ENCODE data around the gene CCDC27. TPM values are rescaled to one million over a fixed set of nuclear protein-coding genes. Genes with fewer than 3 reads are reported as not detected.

Gene CCDC27
- total and polyA plus RNA-seq, 3 experiments from 2014 or later = not detected

DNA sequence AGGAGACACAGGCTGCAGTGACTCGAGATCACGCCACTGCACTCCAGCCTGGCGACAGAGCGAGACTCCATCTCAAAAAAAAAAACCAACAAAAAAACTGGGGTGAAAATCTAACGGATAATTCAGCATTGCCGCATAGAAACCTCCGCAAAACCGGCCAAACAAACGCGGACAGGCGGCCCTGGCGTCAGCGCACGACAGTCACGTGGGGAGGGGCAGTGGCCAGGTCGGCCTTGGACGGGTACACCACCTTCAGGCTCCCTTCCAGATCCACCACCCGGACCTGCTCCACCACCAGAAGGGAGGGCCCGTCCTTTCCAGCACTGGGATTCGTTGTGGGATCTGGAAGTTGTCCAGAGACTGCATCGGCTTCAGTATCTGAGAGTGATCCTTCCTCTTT, 28.7 kb downstream of the CCDC27 start:
- Histone ChIP-seq H3K27ac (ENCODE audit: low read depth, low read length) (no peak overlapping the region), H3K36me3 (ENCODE audit: insufficient read depth, low read length) (peaks cover 32% of the 10 kb centered on the region), H3K9me3 (ENCODE audit: low read length) (no peaks in the 10 kb centered on the region), H3K4me1 (ENCODE audit: insufficient read depth, low read length) (no peaks in the 10 kb centered on the region), H3K27me3 (ENCODE audit: insufficient read depth, low read length, poor library complexity, severe bottlenecking) (no peaks in the 10 kb centered on the region), H3K4me3 (ENCODE audit: low read length) (no peak overlapping the region)
- Mint-ChIP-seq H3K36me3 (peaks cover 7 to 73% (median 13%) of the 10 kb centered on the region in 3 donors), H3K4me3 (no peak overlapping the region), H3K9me3 (no peaks in the 10 kb centered on the region), H3K27ac (no peak overlapping the region), H3K4me1 (peaks cover 0 to 1% (median under 1%) of the 10 kb centered on the region in 3 donors), H3K27me3 (no peaks in the 10 kb centered on the region)
- no peak for DNase-seq
- POLR2A ChIA-PET = no interaction called here
- CTCF ChIA-PET = no interaction called here

DNA sequence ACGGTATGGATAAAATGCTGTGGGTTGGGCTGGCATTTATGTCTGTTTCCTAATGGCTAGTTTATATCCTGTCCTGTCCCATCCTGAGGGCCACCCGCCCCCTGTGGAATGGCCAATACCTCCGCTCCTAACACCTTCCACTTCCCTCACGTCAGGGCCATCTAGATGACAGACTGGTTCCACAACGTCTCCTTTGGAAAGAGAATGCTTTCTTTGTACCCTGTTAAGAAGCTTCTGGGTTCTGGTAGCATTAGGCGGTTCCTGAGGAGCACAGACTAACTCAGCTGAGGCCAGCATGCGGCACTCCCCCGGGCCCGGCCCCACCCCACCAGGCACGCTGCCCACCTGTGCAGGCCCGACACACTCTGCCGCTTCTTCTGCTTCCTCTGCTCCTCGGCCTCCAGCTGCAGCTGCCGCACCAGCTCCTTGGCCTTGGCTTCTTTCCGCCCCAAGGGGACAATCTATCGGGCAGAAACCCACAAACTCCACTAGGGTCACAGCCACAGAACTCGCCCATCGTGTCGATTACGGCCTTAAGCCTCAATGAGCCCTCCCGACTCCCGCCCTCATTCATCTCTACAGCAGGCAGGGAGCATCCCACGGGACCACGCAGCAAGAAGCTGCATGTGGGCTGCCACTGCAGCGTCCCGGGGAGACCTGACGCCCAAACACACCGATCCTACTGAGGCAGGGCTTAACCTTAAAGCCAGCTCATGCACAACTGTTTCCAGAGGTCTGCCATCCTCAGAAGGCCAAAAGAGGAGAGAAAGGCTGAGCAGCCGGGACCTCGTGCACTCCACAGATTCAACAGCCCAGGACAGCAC, 31.6 kb downstream of the CCDC27 start:
- Mint-ChIP-seq H3K9me3 (no peaks in the 10 kb centered on the region), H3K36me3 (peaks cover 7 to 91% (median 16%) of the 10 kb centered on the region in 3 donors), H3K27ac (peak overlapping the region in 2 of 8 donors; percentile 58 to 61), H3K4me3 (no peak overlapping the region), H3K4me1 (peaks cover 6 to 19% (median 16%) of the 10 kb centered on the region in 3 donors), H3K27me3 (no peaks in the 10 kb centered on the region)
- H3K4me3 ChIP-seq (ENCODE audit: low read length) = no peak overlapping the region
- no peak overlapping the region for H3K27ac ChIP-seq (ENCODE audit: low read depth, low read length)
- ChIA-PET POLR2A (no interaction called here), CTCF (interaction anchor here (1.2 to 1.7 kb wide), 2 partner anchors 8 to 18 kb away, joined by 3 read pairs; no protein-coding TSS in a partner anchor)
- no peak for DNase-seq
- no peaks in the 10 kb centered on the region for H3K27me3 ChIP-seq (ENCODE audit: insufficient read depth, low read length, poor library complexity, severe bottlenecking)
- peaks cover 44% of the 10 kb centered on the region for H3K36me3 ChIP-seq (ENCODE audit: insufficient read depth, low read length)
- peaks cover 13% of the 10 kb centered on the region for H3K4me1 ChIP-seq (ENCODE audit: insufficient read depth, low read length)
- H3K9me3 ChIP-seq (ENCODE audit: low read length) = no peaks in the 10 kb centered on the region

GRCh38 chr1:3785045-3785444, 32.8 kb downstream of the CCDC27 start:
- Histone ChIP-seq H3K36me3 (ENCODE audit: insufficient read depth, low read length) (peaks cover 44% of the 10 kb centered on the region), H3K9me3 (ENCODE audit: low read length) (no peaks in the 10 kb centered on the region), H3K27ac (ENCODE audit: low read depth, low read length) (no peak overlapping the region), H3K27me3 (ENCODE audit: insufficient read depth, low read length, poor library complexity, severe bottlenecking) (no peaks in the 10 kb centered on the region), H3K4me3 (ENCODE audit: low read length) (no peak overlapping the region), H3K4me1 (ENCODE audit: insufficient read depth, low read length) (peaks cover 13% of the 10 kb centered on the region)
- Mint-ChIP-seq H3K27me3 (no peaks in the 10 kb centered on the region), H3K36me3 (peaks cover 4 to 85% (median 12%) of the 10 kb centered on the region in 3 donors), H3K4me1 (peaks cover 6 to 26% (median 16%) of the 10 kb centered on the region in 3 donors), H3K9me3 (no peaks in the 10 kb centered on the region), H3K4me3 (no peak overlapping the region), H3K27ac (peak overlapping the region in 2 of 8 donors; percentile 35 to 77)
- CTCF ChIA-PET = interaction anchor here (1.2 to 1.7 kb wide), 3 partner anchors 9 to 16 kb away, joined by 3 read pairs; no protein-coding TSS in a partner anchor
- peak in 1 of 5 donors; percentile 24 for DNase-seq
- POLR2A ChIA-PET = interaction anchor here (0.7 kb wide), 1 partner anchor 9 kb away, joined by 3 read pairs; no protein-coding TSS in a partner anchor

- peak in 1 of 5 donors; percentile 24 for DNase-seq
- peak overlapping the region in 1 of 8 donors; percentile 86 for H3K27ac Mint-ChIP-seq
- Histone ChIP-seq H3K4me3 (ENCODE audit: low read length) (no peak overlapping the region), H3K27ac (ENCODE audit: low read depth, low read length) (no peak overlapping the region), H3K27me3 (ENCODE audit: insufficient read depth, low read length, poor library complexity, severe bottlenecking) (no peaks in the 10 kb centered on the region), H3K36me3 (ENCODE audit: insufficient read depth, low read length) (peaks cover 44% of the 10 kb centered on the region), H3K9me3 (ENCODE audit: low read length) (no peaks in the 10 kb centered on the region), H3K4me1 (ENCODE audit: insufficient read depth, low read length) (peaks cover 13% of the 10 kb centered on the region)
- peaks cover 0 to 82% (median 7%) of the 10 kb centered on the region in 3 donors for H3K36me3 Mint-ChIP-seq
- ChIA-PET CTCF (interaction anchor here (1.2 kb wide), 2 partner anchors 9 to 10 kb away, joined by 3 read pairs; no protein-coding TSS in a partner anchor), POLR2A (interaction anchor here (0.7 kb wide), 1 partner anchor 8 kb away, joined by 3 read pairs; no protein-coding TSS in a partner anchor)
- H3K4me3 Mint-ChIP-seq = no peak overlapping the region
- H3K4me1 Mint-ChIP-seq = peaks cover 6 to 30% (median 16%) of the 10 kb centered on the region in 3 donors
- H3K27me3 Mint-ChIP-seq = no peaks in the 10 kb centered on the region
- no peaks in the 10 kb centered on the region for H3K9me3 Mint-ChIP-seq
Measured at GRCh38 chr1:3785456-3786157, 33.4 kb downstream of the CCDC27 start.

DNA sequence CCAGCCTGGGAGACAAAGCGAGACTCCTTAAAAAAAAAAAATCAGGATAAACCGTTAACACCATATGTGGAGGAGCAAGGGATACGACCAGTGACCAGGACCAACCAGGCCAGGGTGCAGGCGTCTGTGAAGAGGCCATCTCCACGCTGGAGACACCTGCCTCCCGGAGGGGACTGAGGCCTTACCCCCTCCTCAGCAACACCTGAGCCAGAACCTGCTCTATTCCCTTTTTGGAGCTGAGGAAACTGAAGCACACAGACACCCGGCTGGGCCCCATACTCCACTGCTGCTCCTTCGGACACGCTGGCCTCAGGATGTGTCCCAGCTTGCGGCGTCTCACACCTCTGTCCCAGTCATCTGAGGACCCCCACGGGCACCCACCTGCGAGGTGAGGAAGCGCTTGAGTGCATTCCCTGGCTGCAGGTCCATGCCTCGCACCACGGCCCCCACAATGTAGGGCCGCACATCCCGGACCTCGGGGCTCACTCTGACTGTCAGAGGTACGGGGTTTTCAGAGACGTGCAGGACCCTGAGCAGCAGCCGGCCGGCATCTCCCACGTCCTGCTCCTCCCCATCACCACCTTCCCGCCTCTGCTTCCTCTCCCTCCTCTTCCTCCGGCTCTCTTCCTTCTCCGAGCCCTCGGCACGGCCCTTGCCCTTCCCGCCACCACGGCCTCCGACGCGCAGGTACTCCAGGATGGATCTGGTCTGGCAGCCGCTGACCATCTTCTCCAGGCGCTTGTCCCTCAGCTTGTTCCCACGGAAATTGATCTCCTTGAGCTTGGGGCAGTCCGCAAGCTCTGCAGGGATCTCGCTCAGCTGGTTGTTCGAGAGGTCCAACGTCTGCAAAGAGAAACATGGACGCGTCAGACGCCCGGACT, 34.5 kb downstream of the CCDC27 start:
- Mint-ChIP-seq H3K36me3 (peaks cover 0 to 71% (median 7%) of the 10 kb centered on the region in 3 donors), H3K9me3 (no peaks in the 10 kb centered on the region), H3K4me1 (peaks cover 6 to 34% (median 16%) of the 10 kb centered on the region in 3 donors), H3K27ac (peak overlapping the region in 6 of 8 donors; percentile 91 to 98 (median 97)), H3K4me3 (peak overlapping the region in 3 of 7 donors; percentile 19 to 51 (median 37)), H3K27me3 (no peaks in the 10 kb centered on the region)
- Histone ChIP-seq H3K4me1 (ENCODE audit: insufficient read depth, low read length) (peaks cover 13% of the 10 kb centered on the region), H3K27me3 (ENCODE audit: insufficient read depth, low read length, poor library complexity, severe bottlenecking) (no peaks in the 10 kb centered on the region), H3K9me3 (ENCODE audit: low read length) (no peaks in the 10 kb centered on the region), H3K27ac (ENCODE audit: low read depth, low read length) (no peak overlapping the region), H3K4me3 (ENCODE audit: low read length) (no peak overlapping the region), H3K36me3 (ENCODE audit: insufficient read depth, low read length) (peaks cover 40% of the 10 kb centered on the region)
- peak in 1 of 5 donors; percentile 36 for DNase-seq
- ChIA-PET POLR2A (no interaction called here), CTCF (interaction anchor here (0.9 kb wide), 1 partner anchor 11 kb away, joined by 5 read pairs; no protein-coding TSS in a partner anchor)

- peak overlapping the region; percentile 27 to 98 (median 97) for H3K27ac Mint-ChIP-seq
- peak overlapping the region in 5 of 7 donors; percentile 16 to 83 (median 66) for H3K4me3 Mint-ChIP-seq
- H3K4me3 ChIP-seq (ENCODE audit: low read length) = no peak overlapping the region
- no peak overlapping the region for H3K27ac ChIP-seq (ENCODE audit: low read depth, low read length)
- H3K27me3 ChIP-seq (ENCODE audit: insufficient read depth, low read length, poor library complexity, severe bottlenecking) = no peaks in the 10 kb centered on the region
- H3K27me3 Mint-ChIP-seq = no peaks in the 10 kb centered on the region
- H3K36me3 ChIP-seq (ENCODE audit: insufficient read depth, low read length) = peaks cover 39% of the 10 kb centered on the region
- peaks cover 13% of the 10 kb centered on the region for H3K4me1 ChIP-seq (ENCODE audit: insufficient read depth, low read length)
- H3K9me3 Mint-ChIP-seq = no peaks in the 10 kb centered on the region
- H3K4me1 Mint-ChIP-seq = peaks cover 9 to 40% (median 16%) of the 10 kb centered on the region in 3 donors
- CTCF ChIA-PET = interaction anchor here (0.9 kb wide), 1 partner anchor 12 kb away, joined by 5 read pairs; no protein-coding TSS in a partner anchor
- H3K36me3 Mint-ChIP-seq = peaks cover 0 to 70% (median 7%) of the 10 kb centered on the region in 3 donors
- H3K9me3 ChIP-seq (ENCODE audit: low read length) = no peaks in the 10 kb centered on the region
- POLR2A ChIA-PET = no interaction called here
- DNase-seq = peak in 3 of 5 donors; percentile 36 to 80 (median 37)
Measured at GRCh38 chr1:3787349-3787715, 35.1 kb downstream of the CCDC27 start.
